IPS DF 4.7 (cell line): Measurements from ENCODE around the gene ILKAP.

Experiments
- DNase-seq: peaks from one replicate; pipeline ENCODE4 v3.0.0-alpha.2; 2013; ENCODE audit warnings: low spot score; ENCODE audit errors: extremely low read depth

Gene ILKAP

DNA sequence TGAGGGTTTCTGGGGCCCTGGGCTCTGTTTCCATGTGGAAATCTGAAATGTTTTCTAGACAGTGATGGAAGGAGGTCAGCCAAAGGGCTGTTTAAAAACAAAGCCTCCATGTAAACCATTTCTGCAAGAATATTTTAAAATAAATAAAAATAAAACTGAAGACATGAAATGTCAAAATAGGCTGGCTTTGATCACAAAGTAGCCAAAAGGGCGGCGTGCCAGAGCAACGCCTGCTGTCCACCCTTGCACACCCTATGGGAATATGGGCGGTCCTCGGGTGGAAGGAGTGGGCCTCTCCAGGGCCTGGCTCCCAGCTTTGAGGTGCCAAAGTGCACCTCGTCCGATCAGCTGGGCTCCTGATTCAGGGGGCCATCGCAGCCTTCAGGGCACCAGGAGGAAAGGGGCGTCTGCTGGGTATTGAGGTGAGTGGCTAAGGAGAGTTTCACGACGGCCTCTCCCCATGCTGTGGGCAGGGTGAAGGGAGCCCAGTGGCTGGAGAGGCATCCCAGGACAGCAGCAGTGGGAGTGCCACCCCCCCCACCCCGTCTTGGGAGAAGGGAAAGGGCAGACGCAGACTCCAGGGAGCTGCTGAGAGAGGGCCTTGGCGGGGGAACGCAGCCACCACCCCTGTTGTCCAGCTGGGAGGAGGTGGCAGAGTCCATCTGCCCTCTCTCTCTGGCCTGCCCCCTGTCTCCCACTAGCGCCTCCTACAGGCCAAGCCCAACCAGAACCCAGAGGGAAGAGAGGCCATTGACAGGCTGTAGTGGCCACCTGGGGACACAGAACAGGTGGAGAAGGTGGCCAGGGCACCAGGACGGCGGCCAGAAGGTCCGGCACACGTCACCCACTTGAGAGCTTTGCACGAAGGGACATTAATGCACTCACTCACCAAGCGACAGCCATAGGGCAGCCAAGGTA lies 50.5 kb downstream of the ILKAP start:
- no peak for DNase-seq

DNA sequence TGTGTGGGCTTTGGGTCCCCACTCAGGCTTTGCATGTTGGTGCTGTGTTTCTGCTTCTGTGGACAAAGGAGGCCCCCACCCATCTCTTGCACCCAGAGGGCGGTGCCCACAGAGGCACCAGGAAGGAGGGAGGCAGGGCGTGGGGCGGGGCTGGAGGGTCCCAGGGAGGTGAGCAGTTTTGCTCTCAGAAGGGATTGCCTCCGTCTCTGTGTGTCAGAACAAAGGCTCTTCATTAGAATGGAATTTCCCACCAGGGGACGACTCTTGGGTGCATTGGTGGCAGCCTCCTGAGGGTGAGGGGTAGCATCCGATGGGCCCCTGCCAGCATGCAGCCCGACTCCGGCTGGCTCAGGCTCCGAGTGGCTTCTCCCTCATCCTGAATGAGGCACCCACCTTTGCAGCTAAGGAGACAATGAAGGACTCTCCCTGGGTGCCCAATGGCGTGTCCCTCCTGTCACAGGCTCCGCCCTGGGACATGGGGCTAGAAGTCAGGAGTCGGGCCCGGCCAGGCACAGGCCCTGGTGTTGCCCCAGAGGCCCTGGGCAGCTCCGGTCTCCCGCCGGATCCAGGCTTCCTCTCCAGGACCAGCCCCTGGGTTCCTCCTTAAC lies 51.8 kb downstream of the ILKAP start:
- no peak for DNase-seq

DNA sequence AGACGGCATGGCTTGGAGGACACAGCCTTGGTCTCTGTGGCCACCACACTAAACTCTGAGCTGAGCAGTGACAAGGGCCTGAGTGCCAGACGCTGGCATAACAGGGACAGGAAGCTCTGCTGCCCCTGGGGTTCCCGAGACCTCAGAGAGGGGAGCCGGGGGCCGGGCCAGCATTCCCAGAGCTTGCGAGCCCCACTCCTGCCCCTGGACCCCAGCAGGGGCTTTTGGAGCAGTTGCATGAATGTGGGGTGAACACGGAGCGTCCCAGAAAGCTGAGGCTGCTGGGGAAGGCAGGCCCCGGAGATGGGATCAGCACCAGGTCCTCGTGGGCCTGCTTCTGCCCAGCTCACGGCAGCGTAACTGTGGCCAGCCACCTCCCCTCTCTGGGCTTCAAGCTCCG lies 52.3 kb downstream of the ILKAP start:
- no peak for DNase-seq

DNA sequence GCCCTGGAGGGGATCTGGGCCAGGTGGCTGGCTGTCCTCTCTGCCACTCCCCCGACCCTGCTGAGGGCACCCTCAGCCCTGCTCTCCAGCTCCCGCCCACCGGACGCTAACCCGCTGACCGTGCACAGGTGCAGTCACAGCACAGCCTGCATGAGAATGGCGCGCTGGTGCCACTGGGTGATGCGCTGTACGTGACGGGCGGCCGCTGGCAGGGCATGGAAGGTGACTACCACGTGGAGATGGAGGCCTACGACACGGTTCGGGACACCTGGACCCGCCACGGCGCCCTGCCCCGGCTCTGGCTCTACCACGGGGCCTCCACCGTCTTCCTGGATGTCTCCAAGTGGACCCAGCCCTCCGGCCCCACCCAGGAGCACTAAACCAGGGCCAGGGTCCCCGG lies 52.8 kb downstream of the ILKAP start:
- DNase-seq = no peak

DNA sequence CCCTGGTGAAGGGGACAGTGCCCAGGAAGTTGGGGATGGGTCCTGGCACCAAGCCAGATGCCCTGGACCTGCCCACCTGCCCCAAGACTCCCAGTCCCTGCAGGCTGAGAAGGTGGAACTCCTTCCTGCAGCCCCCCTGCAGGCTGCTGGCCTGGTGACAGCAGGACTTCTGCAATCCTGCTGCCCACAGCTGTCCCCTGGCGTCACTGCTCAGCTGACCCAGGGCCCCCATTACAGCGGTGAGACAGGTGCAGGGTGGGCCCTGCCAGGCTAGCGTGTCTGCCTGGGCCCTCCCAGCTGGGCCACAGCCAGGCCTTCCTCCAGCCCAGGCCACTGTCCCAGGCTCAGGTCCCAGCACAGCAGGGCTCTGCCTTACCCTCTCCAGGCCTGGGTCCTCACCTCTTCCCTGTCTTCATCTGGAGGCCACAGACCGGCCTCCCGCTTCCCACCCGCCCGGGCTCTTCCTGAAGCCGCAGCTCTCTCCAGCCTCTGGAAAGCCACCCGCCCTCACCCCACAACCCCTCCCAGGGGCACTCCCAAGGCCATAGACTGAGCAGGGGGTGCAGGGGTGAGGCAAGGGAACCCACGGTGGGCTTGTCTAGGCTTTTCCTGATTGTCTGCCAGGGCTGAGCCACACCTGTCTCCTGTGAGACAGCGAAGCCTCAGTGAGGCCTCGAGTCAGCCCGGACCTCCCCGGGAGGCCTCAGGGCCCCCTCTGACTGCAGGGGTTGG lies 53.5 kb downstream of the ILKAP start:
- DNase-seq = no peak

DNA sequence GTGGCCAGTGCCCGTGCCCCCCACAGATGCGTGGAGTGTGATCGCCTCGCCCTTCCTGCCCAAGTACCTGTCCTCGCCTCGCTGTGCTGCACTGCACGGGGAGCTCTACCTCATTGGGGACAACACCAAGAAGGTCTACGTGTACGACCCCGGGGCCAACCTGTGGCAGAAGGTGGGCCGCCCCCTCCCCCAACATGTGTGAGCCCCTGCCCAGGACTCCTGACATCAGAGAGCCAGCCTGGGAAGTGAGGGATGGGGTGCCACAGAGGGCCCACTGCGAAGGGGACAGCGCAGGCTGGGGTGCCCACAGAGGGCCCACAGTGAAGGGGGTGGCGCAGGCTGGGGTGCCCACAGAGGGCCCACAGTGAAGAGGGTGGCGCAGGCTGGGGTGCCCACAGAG lies 54.5 kb downstream of the ILKAP start:
- no peak for DNase-seq

DNA sequence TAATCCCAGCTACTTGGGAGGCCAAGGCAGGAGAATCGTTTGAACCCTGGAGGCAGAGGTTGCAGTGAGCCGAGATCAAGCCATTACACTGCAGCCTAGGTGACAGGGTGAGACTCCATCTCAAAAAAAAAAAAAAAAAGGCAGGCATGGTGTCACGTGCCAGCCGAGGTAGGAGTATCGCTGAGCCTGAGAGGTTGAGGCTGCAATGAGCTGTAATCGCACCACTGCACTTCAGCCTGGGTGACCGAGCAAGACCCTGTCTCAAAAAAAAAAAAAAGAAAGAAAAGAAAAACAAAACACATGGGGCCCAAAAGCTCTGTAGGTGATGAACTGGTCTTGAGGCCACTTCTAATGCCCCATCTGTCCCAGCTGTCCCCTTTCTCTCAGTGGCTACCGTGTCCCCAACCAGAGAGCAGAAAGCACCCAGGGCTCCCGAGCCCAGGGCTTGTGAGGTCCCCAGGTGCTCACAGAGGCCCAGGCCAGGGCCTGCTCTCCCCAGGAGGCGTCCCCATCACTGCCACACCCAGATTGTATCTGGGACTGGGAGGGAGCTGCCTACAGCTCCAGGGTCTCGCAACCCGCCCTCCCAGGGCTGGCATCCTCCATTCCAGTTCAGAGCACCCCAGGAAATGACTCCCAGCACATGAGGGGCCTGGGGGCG lies 56.5 kb downstream of the ILKAP start:
- no peak for DNase-seq

DNA sequence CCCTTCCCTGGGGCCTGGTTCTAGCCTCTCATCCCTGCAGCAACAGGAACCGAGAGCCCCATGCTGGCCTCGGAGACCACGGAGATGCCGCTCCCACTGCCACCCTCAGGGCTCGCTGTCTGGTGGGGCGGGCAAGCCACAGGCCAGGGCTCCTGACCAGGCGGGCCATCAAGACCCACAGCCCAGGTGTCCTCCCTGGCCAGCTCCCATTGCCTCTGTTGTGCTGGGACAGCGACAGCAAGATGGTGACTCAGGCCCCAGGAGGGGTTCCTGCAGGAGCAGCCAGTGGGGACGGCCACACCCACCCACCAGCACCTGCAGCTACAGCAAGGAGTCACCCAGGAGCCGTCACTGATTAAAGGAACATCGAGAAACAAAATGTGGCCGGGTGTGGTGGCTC lies 57.6 kb downstream of the ILKAP start:
- no peak for DNase-seq

DNA sequence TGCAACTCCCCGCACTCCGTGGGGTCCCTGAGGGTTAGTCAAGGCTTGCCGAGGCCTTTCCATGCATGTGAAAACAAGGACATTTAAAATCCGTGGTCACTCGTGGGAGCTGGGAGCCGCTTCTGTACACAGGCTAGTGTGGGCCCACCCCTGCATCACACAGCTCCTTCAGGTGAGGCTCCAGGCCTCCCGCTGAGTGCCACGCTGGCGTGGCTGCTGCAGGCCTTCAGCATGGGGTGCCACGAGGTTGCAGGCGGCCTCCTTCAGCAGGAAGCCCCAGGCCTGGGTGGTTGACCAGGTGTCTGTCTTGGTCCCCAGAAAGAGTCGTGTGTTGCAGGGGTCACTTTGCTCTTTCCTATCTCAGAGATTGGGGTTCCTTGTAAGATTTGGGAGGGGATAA lies 58.4 kb downstream of the ILKAP start:
- no peak for DNase-seq

DNA sequence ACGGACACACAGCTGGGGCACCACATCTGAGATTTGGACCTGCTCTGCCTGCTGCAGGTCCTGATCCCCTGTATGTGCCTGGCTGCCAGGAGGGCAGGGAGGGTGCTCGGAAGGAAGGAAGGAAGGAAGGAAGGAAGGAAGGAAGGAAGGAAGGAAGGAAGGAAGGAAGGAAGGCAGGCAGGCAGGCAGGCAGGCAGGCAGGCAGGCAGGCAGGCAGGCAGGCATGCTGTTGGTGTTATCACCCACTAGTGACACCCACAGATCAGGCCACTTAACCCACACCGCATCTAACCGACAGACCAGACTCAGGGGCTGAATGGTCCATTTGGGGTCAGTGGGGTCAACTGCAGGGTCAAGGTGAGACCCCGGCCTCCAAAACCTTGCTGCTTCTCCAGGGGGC lies 59.2 kb downstream of the ILKAP start:
- DNase-seq = no peak

DNA sequence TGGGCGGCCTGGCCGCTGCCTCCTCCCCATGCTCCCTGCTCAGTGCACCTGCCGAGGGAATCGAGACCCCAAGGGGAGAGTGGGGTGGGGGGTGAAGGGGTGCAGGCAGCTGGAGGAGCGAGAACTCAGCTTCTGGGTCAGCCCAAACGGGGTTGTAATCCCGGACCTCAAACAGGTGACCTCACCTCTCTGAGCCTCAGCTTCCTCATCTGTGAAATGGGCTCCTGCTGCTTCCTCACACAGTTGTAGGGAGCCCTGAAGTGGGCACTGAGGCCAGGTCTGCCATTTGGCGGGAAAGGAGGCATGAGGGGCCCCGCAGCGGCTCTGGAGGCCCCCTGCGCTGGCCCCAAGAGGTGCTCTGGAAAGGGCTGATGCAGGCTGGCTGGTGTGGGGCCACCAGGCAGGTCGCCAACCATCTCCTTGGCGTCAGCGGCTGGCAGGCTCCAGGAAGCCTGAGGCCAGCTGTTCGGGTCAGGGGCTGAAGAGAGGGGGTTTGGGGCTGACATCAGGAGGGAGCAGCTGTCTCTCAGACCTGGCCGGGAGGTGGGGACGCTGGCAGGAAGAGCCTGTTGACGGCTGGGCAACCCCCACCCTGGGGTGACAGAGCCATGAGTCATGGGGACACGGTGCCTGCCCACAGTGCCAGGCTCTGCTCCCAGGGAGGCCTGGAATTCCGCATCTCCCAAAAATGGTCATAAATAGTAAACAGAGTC lies 60.1 kb downstream of the ILKAP start:
- DNase-seq = no peak

DNA sequence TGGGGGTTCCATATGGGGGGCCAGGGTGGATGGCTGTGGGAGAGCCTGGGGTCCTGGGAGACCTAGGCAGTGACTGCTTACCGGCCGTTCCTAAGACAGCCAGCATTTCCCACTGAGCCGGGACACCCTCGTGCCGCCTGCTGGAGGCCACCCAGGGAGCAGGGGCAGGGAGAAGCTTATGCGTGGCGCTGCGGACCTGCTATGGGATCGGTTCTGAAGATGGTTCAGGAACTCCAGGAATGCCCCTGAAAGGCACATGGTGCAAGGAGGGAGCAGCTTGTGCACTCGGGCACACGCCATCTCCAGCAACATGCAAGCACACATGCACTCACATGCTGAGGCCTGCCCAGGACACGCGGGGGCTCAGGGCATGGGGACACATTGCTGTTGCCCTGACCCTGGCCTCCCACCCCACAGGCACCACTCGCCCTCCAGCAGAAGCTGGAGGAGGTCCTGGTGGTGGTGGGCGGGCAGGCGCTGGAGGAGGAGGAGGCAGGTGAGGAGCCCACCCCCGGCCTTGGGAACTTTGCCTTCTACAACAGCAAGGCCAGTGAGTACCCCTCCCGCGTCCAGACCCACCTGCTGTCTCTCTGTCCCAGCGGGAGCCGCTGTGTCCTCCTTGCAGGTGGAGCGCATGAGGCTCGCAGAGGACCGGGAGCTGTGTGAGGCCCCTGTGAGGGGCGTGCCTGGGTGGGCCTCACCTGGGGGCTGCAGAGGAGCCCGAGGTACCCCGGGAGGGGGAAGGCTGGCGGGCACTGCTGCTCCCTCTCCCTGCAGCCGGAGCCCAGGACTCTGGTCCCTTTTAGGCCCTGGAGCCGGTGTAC lies 60.9 kb downstream of the ILKAP start:
- DNase-seq = no peak

DNA sequence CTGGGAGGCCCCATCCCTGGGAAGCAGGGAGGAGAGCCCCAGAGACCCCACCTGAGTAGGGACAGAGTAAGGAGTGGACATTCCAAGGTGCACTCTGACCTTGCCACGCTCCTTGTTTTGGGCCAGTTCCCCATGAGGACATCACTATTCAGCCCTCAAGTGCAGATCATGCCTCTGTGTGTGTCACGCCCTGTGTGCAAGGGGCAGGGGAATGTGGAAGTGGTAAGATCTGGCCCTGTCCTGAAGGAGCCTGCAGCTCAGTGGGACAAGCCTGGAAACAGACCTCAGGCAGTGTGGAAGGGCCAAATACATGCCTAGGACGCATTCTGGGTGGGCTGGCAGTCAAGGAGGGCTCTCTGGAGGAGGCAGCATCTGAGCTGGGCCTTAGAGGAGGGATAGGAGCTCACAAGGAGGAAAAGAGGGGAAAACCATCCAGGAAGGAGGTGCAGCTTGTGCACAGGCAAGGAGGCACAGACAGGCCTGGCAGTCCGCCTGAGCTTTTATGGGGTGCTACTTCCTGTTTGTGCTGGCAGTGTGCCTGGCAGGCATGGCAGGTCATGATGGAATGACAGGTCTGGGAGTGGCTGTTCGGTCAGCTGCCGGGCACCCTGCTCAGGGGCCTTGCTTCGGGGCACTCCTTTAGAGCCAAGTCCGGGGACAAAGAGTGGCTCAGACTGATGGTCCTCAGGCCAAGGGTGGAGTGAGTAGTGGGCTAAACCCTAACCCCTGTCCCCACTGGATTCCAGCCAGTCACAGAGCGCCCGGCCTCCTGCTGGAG lies 61.8 kb downstream of the ILKAP start:
- no peak for DNase-seq

DNA sequence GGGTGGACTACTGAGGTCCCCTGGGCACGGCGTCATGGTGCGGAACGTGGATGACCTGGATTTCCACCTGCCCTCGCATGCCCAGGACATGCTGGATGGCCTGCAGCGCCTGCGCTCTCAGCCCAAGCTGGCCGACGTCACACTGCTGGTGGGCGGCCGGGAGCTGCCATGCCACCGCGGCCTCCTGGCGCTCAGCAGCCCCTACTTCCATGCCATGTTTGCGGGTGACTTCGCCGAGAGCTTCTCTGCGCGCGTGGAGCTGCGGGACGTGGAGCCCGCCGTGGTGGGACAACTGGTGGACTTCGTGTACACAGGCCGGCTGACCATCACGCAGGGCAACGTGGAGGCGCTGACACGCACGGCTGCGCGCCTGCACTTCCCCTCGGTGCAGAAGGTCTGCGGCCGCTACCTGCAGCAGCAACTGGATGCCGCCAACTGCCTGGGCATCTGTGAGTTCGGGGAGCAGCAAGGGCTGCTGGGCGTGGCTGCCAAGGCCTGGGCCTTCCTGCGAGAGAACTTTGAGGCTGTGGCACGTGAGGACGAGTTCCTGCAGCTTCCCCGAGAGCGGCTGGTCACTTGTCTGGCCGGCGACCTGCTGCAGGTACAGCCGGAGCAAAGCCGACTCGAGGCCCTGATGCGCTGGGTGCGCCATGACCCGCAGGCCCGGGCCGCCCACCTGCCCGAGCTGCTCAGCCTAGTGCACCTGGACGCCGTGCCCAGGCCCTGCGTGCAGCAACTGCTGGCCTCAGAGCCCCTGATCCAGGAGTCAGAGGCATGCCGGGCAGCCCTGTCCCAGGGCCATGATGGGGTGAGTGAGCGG lies 62.6 kb downstream of the ILKAP start:
- no peak for DNase-seq

DNA sequence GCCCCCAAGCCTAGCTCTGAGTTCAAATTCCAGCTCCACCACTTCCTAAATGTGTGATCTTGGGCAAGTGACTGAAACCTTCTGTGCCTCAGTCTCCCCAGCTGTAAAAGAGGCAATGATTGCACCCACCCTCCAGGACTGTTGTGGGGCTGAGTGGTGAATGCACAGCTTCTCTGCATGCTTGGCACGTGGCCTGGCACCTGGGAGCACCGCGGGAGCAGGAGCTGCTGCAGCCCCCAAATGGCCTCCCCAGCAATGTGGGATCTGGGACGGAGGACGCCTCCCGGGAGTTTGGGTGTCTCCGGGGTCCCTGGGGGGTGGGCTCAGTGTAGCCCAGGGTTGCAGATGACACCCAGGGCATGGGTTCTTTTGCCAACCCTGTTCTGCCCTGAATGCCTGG lies 63.5 kb downstream of the ILKAP start:
- no peak for DNase-seq

DNA sequence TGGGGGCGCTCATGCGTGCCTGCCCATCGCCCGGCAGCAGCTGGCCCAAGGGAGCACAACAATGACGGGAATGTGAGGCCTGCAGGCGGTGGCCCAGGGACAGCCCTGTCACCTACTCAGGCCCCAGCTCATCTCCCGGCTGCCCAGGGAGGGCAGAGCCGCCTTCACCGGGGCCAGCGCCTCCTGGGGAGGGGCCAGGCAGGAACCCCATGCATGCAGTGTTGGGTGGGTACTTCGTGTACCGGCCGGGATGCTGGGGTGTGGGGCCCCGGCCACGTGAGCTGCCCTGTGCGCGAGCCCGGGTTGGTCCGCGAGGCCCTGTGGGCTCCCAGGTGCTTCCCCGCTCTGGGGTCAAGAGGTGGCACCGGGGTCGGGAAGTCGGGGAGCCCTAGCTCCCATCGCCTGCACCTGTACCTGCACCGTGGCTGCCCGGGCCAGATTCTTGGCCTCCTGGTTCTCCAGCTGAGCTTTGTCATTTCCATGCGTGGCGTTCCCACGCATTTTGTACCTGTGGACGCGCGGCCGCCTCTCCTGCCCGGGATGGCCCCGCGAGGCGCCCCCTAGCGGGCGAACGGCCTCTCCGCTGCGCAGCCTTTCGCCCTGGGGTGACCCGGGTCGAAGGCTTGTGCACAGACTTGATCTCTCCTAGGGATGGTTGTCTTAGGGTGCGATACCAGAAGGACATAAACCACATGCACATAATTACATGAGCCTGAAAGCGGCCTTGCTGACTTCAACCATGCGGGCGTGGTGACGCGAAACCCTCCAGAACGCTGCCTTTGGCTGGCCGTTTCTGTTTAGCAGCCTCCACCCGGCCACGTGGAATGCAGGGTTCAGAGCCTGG lies 64.1 kb downstream of the ILKAP start:
- no peak for DNase-seq

DNA sequence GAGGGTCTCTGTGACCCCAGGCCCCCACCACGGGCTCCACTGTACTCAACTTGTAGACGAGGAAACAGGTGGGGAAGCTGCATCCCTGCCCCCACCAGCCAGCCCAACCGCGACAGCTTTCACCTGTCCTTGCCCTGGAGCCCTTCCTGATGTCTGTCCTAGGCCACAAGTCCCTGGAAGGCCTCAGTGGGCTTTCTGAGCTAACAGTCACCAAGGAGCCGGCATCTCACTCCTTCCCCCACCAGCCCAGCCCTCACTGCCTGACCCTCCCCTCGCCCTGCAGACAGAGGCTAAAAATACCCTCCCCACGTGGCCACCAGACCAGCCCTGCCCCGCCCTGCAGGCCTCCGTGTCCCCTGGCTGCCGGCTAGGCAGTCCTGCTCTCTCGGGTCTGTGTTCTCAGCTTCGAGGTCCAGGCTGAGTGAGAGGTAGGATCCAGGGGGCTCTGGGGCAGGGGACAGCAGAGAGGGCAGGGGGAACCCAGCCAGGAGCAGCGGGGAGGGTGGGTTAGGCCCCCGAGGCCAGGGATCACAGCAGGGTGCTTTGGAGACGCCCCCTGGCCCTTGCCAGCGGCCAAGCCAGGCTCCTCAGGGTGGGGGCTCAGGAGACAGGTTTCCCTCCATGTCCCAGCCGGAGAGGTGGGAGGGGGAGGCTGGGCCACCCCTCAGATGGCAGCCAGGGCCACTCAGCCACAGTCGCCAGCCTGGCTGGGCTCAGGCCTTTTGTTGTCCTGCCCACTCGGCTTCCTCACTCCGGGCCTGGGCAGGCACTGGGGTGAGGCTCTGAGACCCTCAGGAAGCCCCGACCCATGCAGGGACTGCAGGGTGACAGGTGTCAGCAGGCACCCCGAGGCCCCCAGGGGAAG lies 64.9 kb downstream of the ILKAP start, which contains the start of gene KLHL30:
Gene KLHL30 (plus strand): TSS at position 338 of the 865 bp plus-strand sequence. CDS start 2,087 bp downstream, outside the sequence.
- DNase-seq = no peak
